Glomerular visceral epithelial cell (primary cell): ENCODE measurements around the gene PPM1M.
"Not testable (repeated sequence)": the region's sequence is repeated elsewhere in the genome, so short reads cannot be mapped to it uniquely, and the experiment has no call there.

Experiments used
- DNase-seq: peaks from one replicate; pipeline ENCODE4 v3.0.0-alpha.2; 2016; ENCODE audit errors: extremely low spot score

PPM1M gene

DNA sequence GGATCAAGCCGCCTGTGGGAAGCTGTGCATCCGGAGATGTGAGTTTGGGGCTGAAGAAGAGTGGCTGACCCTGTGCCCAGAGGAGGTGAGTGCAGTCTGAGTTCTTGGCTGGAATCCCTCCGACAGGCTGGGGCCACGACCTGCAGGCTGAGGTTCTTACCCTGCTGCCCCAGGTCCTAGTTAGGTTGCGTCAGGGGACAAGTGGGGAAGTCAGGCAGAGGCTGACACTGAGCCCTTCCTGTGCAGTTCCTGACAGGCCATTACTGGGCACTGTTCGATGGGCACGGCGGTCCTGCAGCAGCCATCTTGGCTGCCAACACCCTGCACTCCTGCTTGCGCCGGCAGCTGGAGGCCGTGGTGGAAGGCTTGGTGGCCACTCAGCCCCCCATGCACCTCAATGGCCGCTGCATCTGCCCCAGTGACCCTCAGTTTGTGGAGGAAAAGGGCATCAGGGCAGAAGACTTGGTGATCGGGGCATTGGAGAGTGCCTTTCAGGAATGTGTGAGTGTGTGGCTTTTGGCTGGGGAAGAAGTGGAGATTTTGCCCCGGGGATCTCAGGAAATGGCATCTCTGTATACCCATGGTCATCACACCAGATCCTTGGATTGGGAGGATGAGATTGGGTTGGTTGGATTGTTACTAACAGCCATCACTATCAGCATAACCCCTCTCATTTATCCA is 1.3 kb downstream of the PPM1M start:
- DNase-seq = no peak

DNA sequence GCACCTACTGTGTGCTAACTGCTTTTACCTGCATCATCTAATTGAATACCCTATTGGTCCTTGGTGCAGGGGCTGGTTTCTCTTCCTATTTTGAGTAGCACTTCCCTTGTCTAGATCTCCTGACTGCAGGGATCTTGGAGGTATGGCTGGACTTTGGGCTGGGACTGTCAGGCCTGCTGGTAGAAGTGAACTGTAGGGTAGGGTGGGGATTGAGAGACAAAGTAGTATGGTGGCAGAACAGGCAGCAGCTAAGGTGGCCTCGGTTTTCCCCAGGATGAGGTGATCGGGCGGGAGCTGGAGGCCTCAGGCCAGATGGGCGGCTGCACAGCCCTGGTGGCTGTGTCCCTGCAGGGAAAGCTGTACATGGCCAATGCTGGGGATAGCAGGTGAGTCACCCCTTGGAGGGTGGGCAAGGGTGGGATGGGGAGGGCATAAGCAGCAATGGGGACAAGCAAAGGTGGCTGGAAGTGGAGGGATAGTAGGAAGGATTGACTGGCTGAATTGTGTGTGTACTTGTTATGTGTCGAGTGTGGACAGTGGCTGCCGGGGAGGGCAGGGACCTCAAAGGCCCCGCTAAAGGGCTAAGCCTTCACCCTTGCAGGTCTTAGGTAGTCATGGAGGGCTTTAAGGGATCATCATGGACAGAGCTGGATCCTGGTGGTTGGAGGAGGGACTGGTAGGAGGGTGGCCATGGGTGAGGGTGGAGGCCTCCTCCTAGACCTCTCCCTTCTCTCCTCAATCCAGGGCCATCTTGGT is 2.0 kb downstream of the PPM1M start:
- no peak for DNase-seq

GRCh38 chr3:52248165-52248541 is 2.6 kb downstream of the PPM1M start:
- no peak for DNase-seq

- peak; percentile 35 for DNase-seq
Measured at GRCh38 chr3:52248816-52249547, 3.4 kb downstream of the PPM1M start.

GRCh38 chr3:52249683-52250082 is 4.1 kb downstream of the PPM1M start:
- no peak for DNase-seq

- no peak for DNase-seq
Measured at GRCh38 chr3:52250122-52250521, 4.6 kb downstream of the PPM1M start.

DNA sequence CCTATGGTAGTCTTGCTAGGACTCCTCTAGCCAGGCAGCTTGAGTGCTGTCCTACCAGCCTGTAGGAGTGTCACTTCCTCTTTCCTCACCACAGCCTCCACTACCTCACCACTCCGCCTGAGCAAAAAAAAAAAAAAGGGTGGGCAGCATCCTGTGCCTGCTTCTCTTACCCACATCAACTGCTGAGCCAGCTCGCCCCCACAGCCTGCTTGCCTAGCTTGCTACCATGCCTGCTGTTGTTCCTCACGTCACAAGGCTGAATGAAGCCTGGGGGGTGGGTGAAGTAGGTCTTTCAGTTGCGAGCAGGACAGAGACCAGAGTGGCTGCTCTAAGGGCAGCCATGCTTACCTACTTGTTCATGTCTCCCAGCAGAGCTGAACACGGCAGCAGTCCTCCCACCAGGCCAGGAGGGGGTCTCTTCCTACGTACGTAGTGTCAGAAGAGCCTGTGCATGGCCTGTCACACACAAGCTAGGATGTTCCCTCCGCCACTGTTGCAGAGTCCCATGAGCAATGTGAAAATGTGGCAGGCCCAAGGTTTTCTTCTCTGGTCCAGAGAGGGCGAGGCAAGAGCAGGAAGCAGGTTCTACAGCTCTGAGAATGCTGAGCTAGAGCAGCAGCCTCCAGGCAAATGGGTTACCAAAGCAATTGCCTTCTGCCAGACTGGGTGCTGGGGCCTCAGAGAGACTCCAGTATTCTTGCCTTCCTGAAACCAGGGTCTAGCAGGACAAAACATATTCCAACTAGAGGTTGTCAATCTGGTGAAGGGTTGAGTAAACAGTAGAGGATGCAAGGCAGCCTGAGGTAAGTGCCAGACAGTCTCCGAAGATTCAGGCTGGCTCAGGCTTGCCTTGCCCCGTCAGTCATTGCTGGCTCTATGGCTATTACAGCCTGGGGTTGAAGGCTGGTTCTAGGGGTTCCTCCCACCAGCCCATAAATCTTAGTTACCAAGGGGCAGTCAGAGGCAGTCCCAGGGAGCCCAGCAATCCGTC is 8.1 kb downstream of the PPM1M start:
- DNase-seq = peak; percentile 22

DNA sequence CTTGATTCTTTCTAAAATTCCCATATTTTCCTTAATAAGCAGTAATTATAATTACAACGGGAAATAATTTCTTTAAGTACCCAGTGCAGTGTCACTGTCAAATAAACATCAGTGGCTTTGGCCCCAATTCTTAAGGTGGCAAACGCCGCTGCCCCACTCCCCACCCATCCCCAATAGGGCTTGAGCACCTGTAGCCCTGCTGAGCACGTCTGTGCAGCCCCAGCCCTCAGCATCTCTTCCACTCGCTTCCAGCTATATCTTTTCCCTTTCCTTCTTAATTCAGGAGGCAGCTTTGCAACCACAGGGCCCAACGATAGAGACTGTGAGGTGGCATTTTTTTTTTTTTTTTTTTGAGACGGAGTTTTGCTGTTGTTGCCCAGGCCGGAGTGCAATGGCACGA is 9.0 kb downstream of the PPM1M start:
- no peak for DNase-seq

- DNase-seq = no peak
Measured at GRCh38 chr3:52256159-52256558, 10.6 kb downstream of the PPM1M start.

GRCh38 chr3:52256622-52257021 is 11.1 kb downstream of the PPM1M start:
- no peak for DNase-seq

GRCh38 chr3:52257911-52258310 is 12.4 kb downstream of the PPM1M start:
- DNase-seq = no peak

DNA sequence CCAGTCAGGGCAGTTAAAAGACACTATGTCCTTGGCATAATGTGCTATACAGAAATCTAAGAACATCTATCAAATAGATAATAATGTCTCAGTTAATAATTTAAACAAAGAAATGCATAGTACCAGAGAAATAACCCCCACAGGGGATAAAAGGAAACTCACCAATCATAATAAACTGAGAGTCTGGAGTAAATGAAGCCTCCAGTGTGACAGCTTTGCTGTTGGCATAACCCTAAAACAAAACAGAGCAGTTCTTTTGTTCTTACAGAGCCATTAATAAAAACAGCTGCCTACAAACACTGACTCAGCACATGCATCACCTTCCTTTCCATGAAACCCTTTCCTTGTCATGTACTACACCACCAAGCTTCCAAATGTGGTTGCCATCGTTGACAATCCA is 13.5 kb downstream of the PPM1M start:
- DNase-seq = no peak

DNA sequence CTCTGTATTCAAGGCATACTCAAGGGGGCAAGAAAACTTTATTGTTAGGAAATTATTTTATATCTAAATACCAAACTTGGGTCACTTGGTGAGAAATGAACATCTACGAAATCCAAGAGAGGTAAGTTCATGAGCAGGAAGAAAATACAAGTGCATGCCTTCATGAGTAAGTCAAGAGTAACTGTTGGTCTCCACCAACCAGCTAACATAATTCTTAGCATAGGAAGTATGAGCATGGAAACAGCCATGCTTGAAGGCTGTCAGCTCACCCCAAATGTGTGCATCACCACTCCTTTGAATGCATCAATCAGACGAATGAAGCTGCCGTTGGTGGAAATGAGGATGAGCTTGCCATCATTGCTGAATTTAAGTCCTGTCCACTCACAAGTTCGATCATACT is 13.9 kb downstream of the PPM1M start:
- DNase-seq = no peak

GRCh38 chr3:52262447-52262846 is 16.9 kb downstream of the PPM1M start:
- no peak for DNase-seq

DNA sequence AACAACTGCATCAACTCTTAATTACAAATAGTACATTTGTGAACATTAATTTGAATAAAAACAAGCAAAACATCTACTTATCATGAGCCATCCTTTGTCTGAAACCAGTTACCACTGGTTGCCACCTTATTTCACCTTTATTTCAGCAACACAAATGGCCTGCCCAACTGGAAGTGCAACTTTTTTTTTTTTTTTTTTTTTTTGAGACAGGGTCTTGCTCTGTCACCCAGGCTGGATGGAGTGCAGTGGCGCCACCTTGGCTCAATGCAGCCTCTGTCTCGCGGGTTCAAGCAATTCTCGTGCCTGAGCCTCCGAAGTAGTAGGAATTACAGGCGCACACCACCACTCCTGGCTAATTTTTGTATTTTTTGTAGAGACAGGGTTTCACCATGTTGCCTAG is 19.8 kb downstream of the PPM1M start:
- DNase-seq = no peak

DNA sequence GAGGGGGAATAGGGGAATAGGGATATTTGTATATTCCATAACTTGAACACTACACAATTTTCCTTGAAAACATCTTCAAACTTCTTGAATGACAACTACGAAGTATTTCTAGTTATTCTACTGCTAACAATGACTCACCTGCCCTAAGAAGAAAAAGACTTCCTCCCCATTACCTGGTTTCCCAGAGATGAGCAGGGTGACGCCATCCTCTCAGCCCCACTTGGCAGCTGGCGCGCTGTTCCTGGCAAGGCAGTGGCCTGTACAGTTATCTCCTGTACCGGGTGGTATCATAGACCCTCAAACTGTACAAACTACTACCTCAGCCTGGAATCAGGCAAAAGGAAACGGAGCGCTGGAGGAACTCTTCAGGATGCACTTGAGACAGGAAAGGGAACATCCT is 22.5 kb downstream of the PPM1M start:
- no peak for DNase-seq

DNA sequence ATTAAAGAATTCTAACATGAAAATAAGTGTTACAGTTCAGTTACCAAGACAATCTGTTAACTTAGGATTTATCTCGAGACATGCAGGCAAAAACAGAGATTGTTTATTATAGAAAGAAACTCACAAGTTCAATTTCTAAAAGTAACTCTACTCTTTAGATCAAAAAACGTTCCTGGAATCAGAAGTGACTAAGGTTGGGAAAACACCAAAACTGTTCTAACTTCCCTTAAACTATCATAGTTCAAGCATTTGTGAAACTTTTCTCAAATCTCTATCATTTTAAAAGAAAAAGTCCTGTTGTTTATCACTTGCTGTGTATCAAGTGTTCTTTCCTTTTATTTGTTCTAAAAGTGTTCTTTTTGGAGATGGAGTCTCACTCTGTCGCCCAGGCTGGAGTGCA is 24.2 kb downstream of the PPM1M start:
- no peak for DNase-seq

DNA sequence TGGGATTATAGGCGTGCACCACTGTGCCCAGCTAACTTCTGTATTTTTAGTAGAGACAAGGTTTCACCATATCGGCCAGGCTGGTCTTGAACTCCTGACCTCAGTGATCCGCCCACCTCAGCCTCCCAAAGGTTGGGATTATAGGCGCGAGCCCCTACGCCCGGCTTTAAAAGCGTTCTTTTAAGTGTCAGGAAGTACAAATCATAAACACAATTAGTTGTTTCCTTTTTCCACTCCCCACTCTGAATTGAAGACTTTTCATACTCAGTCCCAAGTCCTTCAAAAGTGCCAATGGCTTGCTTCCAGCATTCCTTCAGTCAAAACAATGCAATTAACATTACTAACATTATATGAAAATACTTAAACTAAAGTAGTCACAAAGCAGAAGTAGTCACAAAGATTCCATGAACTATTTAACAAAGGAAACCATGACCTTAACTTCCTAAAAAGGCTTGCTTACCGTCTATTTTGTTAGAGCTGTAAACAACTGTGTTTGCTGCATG is 24.7 kb downstream of the PPM1M start:
- no peak for DNase-seq

DNA sequence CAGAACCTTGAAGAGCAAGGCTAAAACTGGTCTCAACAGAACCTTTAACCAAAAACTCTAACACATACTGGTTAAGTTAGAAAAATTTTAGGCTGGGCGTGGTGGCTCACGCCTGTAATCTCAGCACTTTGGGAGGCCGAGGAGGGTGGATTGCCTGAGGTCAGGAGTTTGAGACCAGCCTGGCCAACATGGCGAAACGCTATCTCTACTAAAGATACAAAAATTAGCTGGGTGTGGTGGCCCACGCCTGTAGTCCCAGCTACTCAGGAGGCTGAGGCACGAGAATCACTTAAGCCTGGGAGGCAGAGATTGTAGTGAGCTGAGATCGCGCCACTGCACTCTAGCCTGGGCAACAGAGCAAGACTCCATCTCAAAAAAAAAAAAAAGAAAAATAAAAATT is 26.6 kb downstream of the PPM1M start:
- not testable (repeated sequence) for DNase-seq

GRCh38 chr3:52272831-52273230 is 27.3 kb downstream of the PPM1M start:
- DNase-seq = no peak

DNA sequence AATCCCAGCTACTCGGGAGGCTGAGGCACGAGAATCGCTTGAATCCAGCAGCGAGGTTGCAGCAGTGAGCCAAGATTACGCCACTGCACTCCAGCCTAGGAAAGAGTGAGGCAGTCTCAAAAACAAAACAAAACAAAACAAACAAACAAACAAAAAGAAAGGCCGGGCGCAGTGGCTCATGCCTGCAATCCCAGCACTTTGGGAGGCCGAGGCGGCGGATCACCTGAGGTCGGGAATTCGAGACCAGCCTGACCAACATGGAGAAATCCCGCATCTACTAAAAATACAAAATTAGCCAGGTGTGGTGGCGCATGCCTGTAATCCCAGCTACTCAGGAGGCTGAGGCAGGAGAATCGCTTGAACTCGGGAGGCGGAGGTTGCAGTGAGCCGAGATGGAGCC is 29.2 kb downstream of the PPM1M start:
- not testable (repeated sequence) for DNase-seq
